GM12878 (cell line): ENCODE results near the gene DCAF7. TPM values are rescaled to one million over a fixed set of nuclear protein-coding genes. Genes with fewer than 3 reads are reported as not detected.

Source experiments
- ATAC-seq: fragments of 200-7000 bp; cut with Tn5 transposase; 3 replicates; pipeline ENCODE4 v1.9.1; 2020; ENCODE audit warnings: mild to moderate bottlenecking, moderate library complexity
- BruUV-seq: library from RNA; stranded (reverse); fragments of 400-500 nt; replicated peaks from 2 replicates; lab custom pipeline; 2021; lab: Mats Ljungman, UMichigan
- CTCF ChIA-PET: fragments of 300-600 bp; sonication (Branson Sonifier 250); formaldehyde crosslinking; extraction: SDS; loops from one replicate; lab custom pipeline; 2021; ENCODE audit warnings: inconsistent platforms; lab: Yijun Ruan, JAX
- POLR2A ChIA-PET: fragments of 350-600 bp; formaldehyde crosslinking; extraction: SDS; loops from one replicate; lab custom pipeline; 2021; ENCODE audit warnings: inconsistent platforms; lab: Charles Lee
- RAD21 ChIA-PET: fragments of 300-600 bp; sonication (Branson Sonifier 250); formaldehyde crosslinking; loops from one replicate; lab custom pipeline; 2023; ENCODE audit warnings: antibody characterized with exemption; ENCODE audit not compliant: unreplicated experiment; lab: Charles Lee
- SMC1A ChIA-PET: fragments of 300-600 bp; sonication (Branson Sonifier 250); formaldehyde crosslinking; loops from one replicate; lab custom pipeline; 2023; ENCODE audit not compliant: unreplicated experiment, uncharacterized antibody; lab: Charles Lee
- DNase-seq: peaks from one replicate; pipeline ENCODE4 v3.0.0-alpha.2; 2011; ENCODE audit warnings: low read depth, low spot score
- FAIRE-seq: peaks from 3 replicates; lab custom pipeline; 2011; peaks lifted over from hg19 to GRCh38; lab: Jason Lieb, UNC
- H2AFZ ChIP-seq: 2 replicates; pipeline ENCODE4 v1.6.0; 2011; ENCODE audit warnings: low read depth, low read length, control low read depth; ENCODE audit not compliant: control insufficient read depth
- H3K27ac ChIP-seq: 2 replicates; pipeline ENCODE4 v1.5.1; 2011; ENCODE audit warnings: control low read depth; ENCODE audit not compliant: control insufficient read depth, insufficient read depth
- H3K27me3 ChIP-seq, 2 experiments: replicated peaks in 1 of 2; 2 replicates each; pipeline versions ENCODE4 v1.6.0 to v1.6.1; 2011; ENCODE audit warnings: low read length in 1 of 2; ENCODE audit not compliant: control insufficient read depth in 2 of 2, insufficient read depth in 2 of 2
- H3K36me3 ChIP-seq, 2 experiments: 2 replicates each; pipeline ENCODE4 v1.5.1; 2011; ENCODE audit warnings: low read length in 1 of 2; ENCODE audit not compliant: control insufficient read depth in 2 of 2, insufficient read depth in 2 of 2
- H3K4me1 ChIP-seq: 2 replicates; pipeline ENCODE4 v1.6.1; 2011; ENCODE audit warnings: mild to moderate bottlenecking, low read length, moderate library complexity, mixed read lengths; ENCODE audit not compliant: control insufficient read depth, insufficient read depth
- H3K4me2 ChIP-seq: 2 replicates; pipeline ENCODE4 v1.6.0; 2011; ENCODE audit warnings: control low read depth; ENCODE audit not compliant: control insufficient read depth, insufficient read depth
- H3K4me3 ChIP-seq: fragments of 200-600 bp; sonication (generic); 2 replicates; pipeline ENCODE4 v1.5.1; 2016
- H3K79me2 ChIP-seq: 2 replicates; pipeline ENCODE4 v1.6.0; 2011; ENCODE audit warnings: low read length; ENCODE audit not compliant: control insufficient read depth, insufficient read depth
- H3K9ac ChIP-seq: 2 replicates; pipeline ENCODE4 v1.8.0; 2011; ENCODE audit warnings: low read length, control low read depth, mixed read lengths; ENCODE audit not compliant: control insufficient read depth, insufficient read depth
- H3K9me3 ChIP-seq: replicated peaks from 3 replicates; pipeline ENCODE4 v1.5.1; 2011; ENCODE audit warnings: mild to moderate bottlenecking, low read length; ENCODE audit not compliant: control insufficient read depth, insufficient read depth
- H4K20me1 ChIP-seq: 2 replicates; pipeline ENCODE4 v1.6.0; 2011; ENCODE audit not compliant: control insufficient read depth, insufficient read depth
- DPF2 ChIP-seq: fragments of 450-650 bp; IDR thresholded peaks from 2 replicates; pipeline ENCODE4 v1.6.1; 2017; ENCODE audit warnings: mild to moderate bottlenecking
- EP300 ChIP-seq, 2 experiments: fragments of 150-350 bp in 1 of 2; IDR thresholded peaks; 2 replicates each; pipeline ENCODE4 v1.6.1; 2011 to 2012; ENCODE audit warnings: low read depth in 2 of 2, low read length in 2 of 2, borderline replicate concordance in 1 of 2, improper control_type of control experiment in 1 of 2, inconsistent platforms in 1 of 2; ENCODE audit not compliant: control insufficient read depth in 1 of 2
- EZH2 ChIP-seq: IDR thresholded peaks from 2 replicates; pipeline ENCODE4 v1.6.1; 2012; ENCODE audit warnings: low read depth, mild to moderate bottlenecking, control low read depth, inconsistent platforms, low read length, borderline replicate concordance; ENCODE audit not compliant: control insufficient read depth
- GABPA ChIP-seq: IDR thresholded peaks from 2 replicates; pipeline ENCODE4 v1.6.1; 2014; ENCODE audit warnings: antibody characterized with exemption, low read depth, mild to moderate bottlenecking, inconsistent platforms
- MEF2B ChIP-seq: fragments of 450-650 bp; IDR thresholded peaks from 2 replicates; pipeline ENCODE4 v1.6.1; 2018; ENCODE audit warnings: mild to moderate bottlenecking, moderate library complexity; ENCODE audit not compliant: partially characterized antibody, poor library complexity, severe bottlenecking
- MXI1 ChIP-seq: fragments of 150-350 bp; IDR thresholded peaks from 2 replicates; pipeline ENCODE4 v1.6.1; 2011; ENCODE audit warnings: low read depth, mild to moderate bottlenecking, inconsistent platforms, low read length, improper control_type of control experiment
- NFIC ChIP-seq: IDR thresholded peaks from 2 replicates; pipeline ENCODE4 v1.6.1; 2012; ENCODE audit warnings: low read depth, mild to moderate bottlenecking, inconsistent platforms, low read length, moderate library complexity
- NFYB ChIP-seq: IDR thresholded peaks from 2 replicates; pipeline ENCODE4 v1.6.1; 2011; ENCODE audit warnings: low read depth, mild to moderate bottlenecking, low read length, improper control_type of control experiment, moderate library complexity; ENCODE audit not compliant: insufficient read depth
- SIN3A ChIP-seq: IDR thresholded peaks from 2 replicates; pipeline ENCODE4 v1.6.1; 2012; ENCODE audit warnings: low read depth, low read length, improper control_type of control experiment
- WRNIP1 ChIP-seq: IDR thresholded peaks from 2 replicates; pipeline ENCODE4 v1.6.1; 2011; ENCODE audit warnings: low read depth, low read length, improper control_type of control experiment, borderline replicate concordance
- ZBTB40 ChIP-seq: fragments of 450-650 bp; IDR thresholded peaks from 2 replicates; pipeline ENCODE4 v1.6.1; 2016; ENCODE audit warnings: mild to moderate bottlenecking, moderate library complexity, borderline replicate concordance
- ZZZ3 ChIP-seq: IDR thresholded peaks from 2 replicates; pipeline ENCODE4 v1.6.1; 2011; ENCODE audit warnings: low read depth; ENCODE audit not compliant: control insufficient read depth, insufficient read length
- WGBS: methylation state at CpG from one replicate; pipeline ENCODE4 v1.1.6; 2016; ENCODE audit warnings: low lambda C conversion rate; ENCODE audit not compliant: insufficient replicate concordance, insufficient coverage; ENCODE audit errors: missing lambda C conversion rate; 5-methylcytosine and 5-hydroxymethylcytosine counted together
- in situ Hi-C: fragments of 300-500 bp; cut with MboI; formaldehyde crosslinking; loops from 9 replicates; pipeline ENCODE4 v1.14.3; 2018; ENCODE audit warnings: mixed read lengths
- intact Hi-C: fragments of 100-400 bp; cut with micrococcal nuclease; formaldehyde crosslinking; loops from one replicate; pipeline ENCODE4 v1.14.2; 2022; ENCODE audit not compliant: unreplicated experiment
- polyA plus RNA-seq, 11 experiments: library from polyadenylated mRNA; depleted of rRNA in 4 of 11; unstranded in 6 of 11; stranded (reverse) in 5 of 11; fragments of >200 nt; fragmentation: Nextera tagmentation in 4 of 11; fragmentation: Illumina TruSeq in 1 of 11; extraction: Ambion mirVana in 4 of 11; extraction: Trizol in 1 of 11; gene quantifications; 1 replicate in 1 of 11; 2 replicates in 10 of 11; pipeline versions ENCODE4 v1.2.1 to v1.2.3, GENCODE V29; 2011 to 2016; ENCODE audit warnings: inconsistent platforms in 2 of 11, missing spikeins in 2 of 11, low read depth in 1 of 11
- total RNA-seq, 4 experiments: library from RNA; depleted of rRNA in 3 of 4; stranded (reverse); fragments of >200 nt in 3 of 4; fragmentation: Illumina TruSeq in 1 of 4; extraction: Trizol in 1 of 4; gene quantifications; 2 replicates each; pipeline versions ENCODE4 v1.2.1 to v1.2.3, GENCODE V29; 2013 to 2021
- TF ChIP-seq, protein P1 (sequence below): IDR thresholded peaks from 2 replicates; pipeline ENCODE4 v1.6.1; 2012; ENCODE audit warnings: low read depth, low read length, improper control_type of control experiment

DCAF7 gene
- total and polyA plus RNA-seq, 10 of the 15 experiments (the other 5 are each of a cell fraction or from before 2014, with no cell fraction given), result 27.0 to 103 (median 54.5) TPM

DNA sequence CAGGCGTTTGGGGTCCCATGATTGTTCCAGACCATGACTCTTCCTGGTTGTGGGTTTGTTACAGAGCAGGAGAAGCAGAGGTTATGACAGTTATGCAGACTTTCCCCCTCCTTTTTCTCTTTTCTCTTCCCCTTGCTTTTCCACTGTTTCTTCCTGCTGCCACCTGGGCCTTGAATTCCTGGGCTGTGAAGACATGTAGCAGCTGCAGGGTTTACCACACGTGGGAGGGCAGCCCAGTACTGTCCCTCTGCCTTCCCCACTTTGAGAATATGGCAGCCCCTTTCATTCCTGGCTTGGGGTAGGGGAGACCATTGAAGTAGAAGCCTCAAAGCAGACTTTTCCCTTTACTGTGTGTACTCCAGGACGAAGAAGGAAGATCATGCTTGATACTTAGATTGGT is 42.5 kb downstream of the DCAF7 start (continued):
- TF ChIP-seq ZBTB40, result no peak
- TF ChIP-seq EP300 (IDR thresholded peaks at IDR 0.05; ENCODE audit: borderline replicate concordance in 1 of 2, control insufficient read depth in 1 of 2, low read depth in 2 of 2, low read length in 2 of 2), result no peak
- TF ChIP-seq NFYB, result no peak
- TF ChIP-seq, all 136 proteins: peak for 0

DNA sequence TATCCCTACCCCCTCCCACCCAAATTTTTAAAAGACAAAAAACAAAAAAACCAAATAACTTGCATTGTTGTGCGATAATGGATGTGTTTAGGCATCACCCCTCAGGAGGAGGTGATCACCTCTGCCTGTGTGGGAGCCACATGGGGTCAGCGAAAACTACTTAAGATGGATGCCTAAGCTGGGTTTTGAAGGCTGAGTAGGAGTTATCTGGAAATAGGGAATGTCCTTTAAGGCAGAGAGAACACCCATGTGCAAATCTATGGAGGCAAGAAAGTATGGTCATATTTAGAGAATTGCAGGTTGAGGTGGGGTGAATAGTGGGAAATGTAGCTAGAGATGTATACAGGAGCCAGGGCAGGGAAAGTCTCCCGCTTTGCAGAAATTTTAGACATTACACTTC is 44.9 kb downstream of the DCAF7 start:
- Histone ChIP-seq H3K79me2 (no peaks in the 10 kb centered on the region), H3K4me1 (no peaks in the 10 kb centered on the region), H3K9ac (no peak overlapping the region), H3K4me3 (no peak overlapping the region), H3K27ac (no peak overlapping the region), H3K4me2 (no peak overlapping the region), H3K27me3 (no peaks in the 10 kb centered on the region), H3K36me3 (peaks cover 11 to 16% of the 10 kb centered on the region in 2 experiments; a peak in 3 of 4 replicates), H4K20me1 (no peaks in the 10 kb centered on the region), H2AFZ (no peak overlapping the region), H3K9me3 (no peaks in the 10 kb centered on the region)
- in situ Hi-C loops (no loop called here), intact Hi-C loops (no loop called here)
- RAD21 ChIA-PET, result no interaction called here
- DNase-seq, result no peak
- no peak for FAIRE-seq
- CTCF ChIA-PET, result no interaction called here
- SMC1A ChIA-PET, result no interaction called here
- no peak for ATAC-seq
- POLR2A ChIA-PET, result no interaction called here
- WGBS, result 100% methylated on average over 3 of the region's 3 CpGs
- BruUV-seq, result no TSS peak
- TF ChIP-seq WRNIP1 (no peak), SIN3A (no peak), MEF2B (no peak), DPF2 (no peak), GABPA (no peak), ZZZ3 (no peak), MXI1 (no peak), NFIC (no peak), ZBTB40 (no peak), EZH2 (no peak)
- TF ChIP-seq, protein P1, sequence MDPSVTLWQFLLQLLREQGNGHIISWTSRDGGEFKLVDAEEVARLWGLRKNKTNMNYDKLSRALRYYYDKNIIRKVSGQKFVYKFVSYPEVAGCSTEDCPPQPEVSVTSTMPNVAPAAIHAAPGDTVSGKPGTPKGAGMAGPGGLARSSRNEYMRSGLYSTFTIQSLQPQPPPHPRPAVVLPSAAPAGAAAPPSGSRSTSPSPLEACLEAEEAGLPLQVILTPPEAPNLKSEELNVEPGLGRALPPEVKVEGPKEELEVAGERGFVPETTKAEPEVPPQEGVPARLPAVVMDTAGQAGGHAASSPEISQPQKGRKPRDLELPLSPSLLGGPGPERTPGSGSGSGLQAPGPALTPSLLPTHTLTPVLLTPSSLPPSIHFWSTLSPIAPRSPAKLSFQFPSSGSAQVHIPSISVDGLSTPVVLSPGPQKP, result no peak
